ENCODE results near the gene PHB1. TPM values are rescaled to one million over a fixed set of nuclear protein-coding genes. Genes with fewer than 3 reads are reported as not detected.
"Not testable (repeated sequence)": the region's sequence is repeated elsewhere in the genome, so short reads cannot be mapped to it uniquely, and the experiment has no call there.

Gene PHB1
- total and polyA plus RNA-seq, 2 of the 8 experiments (the other 6 are each of a cell fraction or from before 2014, with no cell fraction given), result 386 to 597 TPM

GRCh38 chr17:49418754-49419740 is 4.4 kb upstream of the PHB1 start:
- WGBS, 2 experiments (ENCODE audit: extremely low coverage in 1 of 2, insufficient coverage in 1 of 2, insufficient read length in 1 of 2, insufficient replicate concordance in 2 of 2, low coverage in 1 of 2, low lambda C conversion rate in 2 of 2, missing lambda C conversion rate in 1 of 2), result 93% methylated on average over 18 of the region's 32 CpGs; no CpG with 5 or more reads in 1 of the 2 experiments
- POLR2A ChIA-PET (ENCODE audit: partially characterized antibody); CTCF ChIA-PET (ENCODE audit: partially characterized antibody): not testable (repeated sequence)

More at GRCh38 chr17:49418754-49419740, 4.4 kb upstream of the PHB1 start:
- H4K5ac ChIP-seq (ENCODE audit: insufficient read length, low read depth, low read length); H3K27ac ChIP-seq (ENCODE audit: low read depth, low read length); H2BK20ac ChIP-seq (ENCODE audit: low read length); H3K4me3 ChIP-seq (ENCODE audit: extremely low read depth in 1 of 4, insufficient read depth in 2 of 4, low read depth in 3 of 4, low read length in 4 of 4); H3K4ac ChIP-seq (replicated peaks; ENCODE audit: insufficient read length, low read depth, low read length); DNase-seq (ENCODE audit: low read depth in 1 of 2, low spot score in 2 of 2); H2BK120ac ChIP-seq (replicated peaks; ENCODE audit: low read depth, low read length); H2AK5ac ChIP-seq (ENCODE audit: low read depth, low read length); FAIRE-seq; H3K56ac ChIP-seq (replicated peaks; ENCODE audit: insufficient read length, low read depth, low read length); H3K9ac ChIP-seq (replicated peaks in 1 of 4; ENCODE audit: extremely low read depth in 1 of 4, low read depth in 3 of 4, low read length in 3 of 4); H3K18ac ChIP-seq (ENCODE audit: extremely low read depth, low read length); H2BK5ac ChIP-seq (ENCODE audit: low read depth, low read length); H2BK12ac ChIP-seq (ENCODE audit: low read depth, low read length); H3K23me2 ChIP-seq (ENCODE audit: low read depth, low read length); H4K91ac ChIP-seq (replicated peaks; ENCODE audit: insufficient read length, low read length); H3K36me3 ChIP-seq (ENCODE audit: control insufficient read depth in 2 of 4, insufficient read depth in 4 of 4, low read length in 3 of 4); H3K4me1 ChIP-seq (replicated peaks in 1 of 4; ENCODE audit: control insufficient read depth in 3 of 4, insufficient read depth in 4 of 4, low read length in 3 of 4); H2AFZ ChIP-seq (ENCODE audit: low read length); H3K27me3 ChIP-seq (replicated peaks in 1 of 4; ENCODE audit: control insufficient read depth in 3 of 4, extremely low read depth in 1 of 4, insufficient read depth in 3 of 4, low read length in 3 of 4); H3K79me1 ChIP-seq (ENCODE audit: low read depth, low read length); H3K79me2 ChIP-seq (ENCODE audit: control insufficient read depth in 1 of 2, insufficient read depth in 2 of 2, low read length in 2 of 2); H3K4me2 ChIP-seq (ENCODE audit: insufficient read depth in 1 of 2, low read depth in 2 of 2, low read length in 2 of 2); H3K14ac ChIP-seq (ENCODE audit: insufficient read length); H3K23ac ChIP-seq (ENCODE audit: insufficient read length); H4K20me1 ChIP-seq (replicated peaks in 1 of 2; ENCODE audit: control insufficient read depth in 1 of 2, insufficient read depth in 2 of 2, low read length in 2 of 2); H2BK15ac ChIP-seq (ENCODE audit: low read length); H4K8ac ChIP-seq (ENCODE audit: extremely low read depth, insufficient read depth, low read length): not testable (repeated sequence)
- H3K9me3 ChIP-seq (ENCODE audit: insufficient read depth in 2 of 2, low read depth in 1 of 2, low read length in 1 of 2), result peaks cover 5 to 14% of the 10 kb centered on the region in 2 experiments; a peak in 2 of 4 replicates
